ENCODE data around the gene MPHOSPH6. TPM values are rescaled to one million over a fixed set of nuclear protein-coding genes. Genes with fewer than 3 reads are reported as not detected.
"Not testable (repeated sequence)": the region's sequence is repeated elsewhere in the genome, so short reads cannot be mapped to it uniquely, and the experiment has no call there.

Gene MPHOSPH6
- total and polyA plus RNA-seq, 4 donors: 27.5 to 61.7 (median 48.5) TPM

GRCh38 chr16:82109266-82109665, 60.8 kb downstream of the MPHOSPH6 start:
- not testable (repeated sequence) for H3K4me3 ChIP-seq (ENCODE audit: low read depth, low read length); H3K27me3 ChIP-seq (ENCODE audit: control insufficient read depth, insufficient read depth, low read length); H3K4me1 ChIP-seq (ENCODE audit: control insufficient read depth, insufficient read depth, low read length); DNase-seq (ENCODE audit: low read depth in 4 of 6, low spot score in 6 of 6); H3K36me3 ChIP-seq (ENCODE audit: control insufficient read depth, insufficient read depth, low read length); H3K9me3 ChIP-seq (ENCODE audit: control insufficient read depth, insufficient read depth, low read length); H3K27ac ChIP-seq (ENCODE audit: low read depth, low read length)
- WGBS (ENCODE audit: insufficient coverage): no CpG with 5 or more reads among the region's 3 CpGs

GRCh38 chr16:82108774-82109173, 61.2 kb downstream of the MPHOSPH6 start:
- H3K36me3 ChIP-seq (ENCODE audit: control insufficient read depth, insufficient read depth, low read length): no peaks in the 10 kb centered on the region
- H3K27me3 ChIP-seq (ENCODE audit: control insufficient read depth, insufficient read depth, low read length): no peaks in the 10 kb centered on the region
- WGBS (ENCODE audit: insufficient coverage): 98% methylated on average over 5 of the region's 6 CpGs
- no peak for DNase-seq (ENCODE audit: low read depth in 4 of 6, low spot score in 6 of 6)
- H3K27ac ChIP-seq (ENCODE audit: low read depth, low read length): no peak overlapping the region
- H3K4me3 ChIP-seq (ENCODE audit: low read depth, low read length): no peak overlapping the region
- no peaks in the 10 kb centered on the region for H3K4me1 ChIP-seq (ENCODE audit: control insufficient read depth, insufficient read depth, low read length)
- H3K9me3 ChIP-seq (ENCODE audit: control insufficient read depth, insufficient read depth, low read length): no peaks in the 10 kb centered on the region

- no CpG with 5 or more reads among the region's 2 CpGs for WGBS (ENCODE audit: insufficient coverage)
Observed at GRCh38 chr16:82108100-82108499, 61.9 kb downstream of the MPHOSPH6 start.

GRCh38 chr16:82105107-82105506, 64.9 kb downstream of the MPHOSPH6 start:
- DNase-seq (ENCODE audit: low read depth in 4 of 6, low spot score in 6 of 6): no peak
- Histone ChIP-seq H3K4me3 (ENCODE audit: low read depth, low read length) (no peak overlapping the region), H3K27me3 (ENCODE audit: control insufficient read depth, insufficient read depth, low read length) (no peaks in the 10 kb centered on the region), H3K9me3 (ENCODE audit: control insufficient read depth, insufficient read depth, low read length) (no peaks in the 10 kb centered on the region), H3K27ac (ENCODE audit: low read depth, low read length) (no peak overlapping the region), H3K36me3 (ENCODE audit: control insufficient read depth, insufficient read depth, low read length) (no peaks in the 10 kb centered on the region), H3K4me1 (ENCODE audit: control insufficient read depth, insufficient read depth, low read length) (no peaks in the 10 kb centered on the region)
- 94% methylated on average over 8 of the region's 8 CpGs for WGBS (ENCODE audit: insufficient coverage)

More at GRCh38 chr16:82108100-82108499, 61.9 kb downstream of the MPHOSPH6 start:
- Histone ChIP-seq H3K27ac (ENCODE audit: low read depth, low read length) (no peak overlapping the region), H3K27me3 (ENCODE audit: control insufficient read depth, insufficient read depth, low read length) (no peaks in the 10 kb centered on the region), H3K9me3 (ENCODE audit: control insufficient read depth, insufficient read depth, low read length) (no peaks in the 10 kb centered on the region), H3K4me3 (ENCODE audit: low read depth, low read length) (no peak overlapping the region), H3K36me3 (ENCODE audit: control insufficient read depth, insufficient read depth, low read length) (no peaks in the 10 kb centered on the region), H3K4me1 (ENCODE audit: control insufficient read depth, insufficient read depth, low read length) (no peaks in the 10 kb centered on the region)
- no peak for DNase-seq (ENCODE audit: low read depth in 4 of 6, low spot score in 6 of 6)

Small RNA genes lying within 50 kb of the gene (small RNA-seq; reads per million reads assigned to genes)
- gene RN7SKP190 (ENCODE audit: low replicate concordance): not detected

Other genes starting within 250 kb of the MPHOSPH6 start
- 1 to 10 TPM in 1 of 2 donors, under 1 TPM in 1; 0.79 to 1.4 TPM for gene SDR42E1, start 158.8 kb downstream of the MPHOSPH6 start, total RNA-seq
- gene SDR42E1, start 158.8 kb downstream of the MPHOSPH6 start, polyA plus RNA-seq (ENCODE audit: insufficient read length in 2 of 2): 1 to 10 TPM in 1 of 2 donors, under 1 TPM in 1; 0.48 to 1.2 TPM
- gene HSD17B2, start 135.0 kb downstream of the MPHOSPH6 start, total RNA-seq: 1 to 10 TPM; 1.3 to 2.5 TPM
- gene HSD17B2, start 135.0 kb downstream of the MPHOSPH6 start, polyA plus RNA-seq (ENCODE audit: insufficient read length in 2 of 2): under 1 TPM; 0.48 to 0.80 TPM

Measured in spinal cord (tissue), 10 donors.